OCI-LY1 (cell line): ENCODE data around the gene DAAM2.

Experiments used
- CTCF ChIP-seq: fragments of 200-600 bp; sonication (generic), shearing (Covaris generic); IDR thresholded peaks from 2 replicates; pipeline ENCODE4 v1.5.1; 2017; ENCODE audit warnings: mild to moderate bottlenecking, antibody characterized with exemption, low read length, moderate library complexity, mixed read lengths
- EZH2 ChIP-seq: fragments of 200-600 bp; sonication (generic), shearing (Covaris generic); IDR thresholded peaks from 2 replicates; pipeline ENCODE4 v1.8.0; 2017; ENCODE audit warnings: borderline replicate concordance, mixed run types, mild to moderate bottlenecking, antibody characterized with exemption, low read length, moderate library complexity, mixed read lengths

- TF ChIP-seq CTCF: no peak
- TF ChIP-seq EZH2: no peak
These were observed 49.1 kb downstream of the DAAM2 start for GRCh38 chr6:39841291-39841690.
